Transverse colon (tissue), 4 donors: Measurements from ENCODE around the gene NUSAP1. TPM values are rescaled to one million over a fixed set of nuclear protein-coding genes. Genes with fewer than 3 reads are reported as not detected.

Source experiments
- DNase-seq: peaks from one replicate; pipeline ENCODE4 v3.0.0-alpha.2; 2019
- H3K27ac ChIP-seq, 4 donors: fragments of 200-600 bp; sonication (generic); 2 replicates each; pipeline ENCODE4 v1.5.1; 2016 to 2018; ENCODE audit warnings: inconsistent platforms in 4 of 4
- H3K27me3 ChIP-seq: fragments of 200-600 bp; sonication (generic); 2 replicates; pipeline ENCODE4 v1.5.1; 2017; ENCODE audit warnings: inconsistent platforms
- H3K36me3 ChIP-seq, 4 donors: fragments of 200-600 bp; sonication (generic); 2 replicates each; pipeline ENCODE4 v1.5.1; 2017 to 2019; ENCODE audit warnings: inconsistent platforms in 4 of 4
- H3K4me1 ChIP-seq, 4 donors: fragments of 200-600 bp; sonication (generic); 2 replicates each; pipeline ENCODE4 v1.5.1; 2017 to 2020; ENCODE audit warnings: inconsistent platforms in 4 of 4
- H3K4me3 ChIP-seq, 4 donors: fragments of 200-600 bp; sonication (generic); 1 replicate in 1 of 4; 2 replicates in 3 of 4; pipeline versions ENCODE4 v1.5.1 to v1.6.1; 2017 to 2019; ENCODE audit warnings: inconsistent platforms in 4 of 4
- H3K9me3 ChIP-seq, 2 donors: fragments of 200-600 bp; sonication (generic); 2 replicates each; pipeline ENCODE4 v1.5.1; 2017 to 2019; ENCODE audit warnings: inconsistent platforms in 2 of 2
- CTCF ChIP-seq, 5 experiments: fragments of 200-600 bp in 3 of 5; fragments of 450-650 bp in 2 of 5; sonication (generic) in 3 of 5; IDR thresholded peaks; 1 replicate in 2 of 5; 2 replicates in 3 of 5; pipeline ENCODE4 v1.5.1; 2016 to 2017; ENCODE audit warnings: antibody characterized with exemption in 5 of 5, inconsistent platforms in 3 of 5, mild to moderate bottlenecking in 2 of 5, moderate library complexity in 1 of 5
- EP300 ChIP-seq: sonication (generic); formaldehyde crosslinking; IDR thresholded peaks from one replicate; pipeline ENCODE4 v1.6.1; 2017; ENCODE audit warnings: antibody characterized with exemption, low read depth
- POLR2A ChIP-seq: fragments of 450-650 bp; IDR thresholded peaks from one replicate; pipeline ENCODE4 v1.6.1; 2016; ENCODE audit warnings: antibody characterized with exemption, mild to moderate bottlenecking, moderate library complexity
- POLR2AphosphoS5 ChIP-seq, 3 donors: sonication (generic); formaldehyde crosslinking; IDR thresholded peaks; one replicate each; pipeline ENCODE4 v1.6.1; 2016; ENCODE audit warnings: antibody characterized with exemption in 3 of 3
- WGBS, 2 donors: methylation state at CpG; one replicate each; pipeline ENCODE4 v1.1.5; 2018; ENCODE audit warnings: low coverage in 1 of 2; 5-methylcytosine and 5-hydroxymethylcytosine counted together
- in situ Hi-C, 4 donors: fragments of 200-750 bp; cut with MboI; loops; one replicate each; pipeline versions ENCODE4 v1.15.0 to v1.15.1; 2017; ENCODE audit warnings: low sequenced_read_pairs in 3 of 4, low pct_ligation_motif_present in 1 of 4, low pct_unique_long_range_greater_than_20kb in 1 of 4
- intact Hi-C: fragments of 100-400 bp; cut with DNase I; formaldehyde crosslinking; loops from one replicate; pipeline ENCODE4 v1.15.1; 2023; ENCODE audit warnings: low total_unique reads
- total RNA-seq, 4 donors: library from RNA; depleted of rRNA; stranded (reverse); fragments of >200 nt; gene quantifications; one replicate each; pipeline ENCODE4 v1.1.0, GENCODE V29; 2016

Gene NUSAP1
- total RNA-seq, 4 donors from 2014 or later = 5.0 to 8.9 (median 7.5) TPM

GRCh38 chr15:41347236-41347635, 14.6 kb downstream of the NUSAP1 start:
- TF ChIP-seq EP300 = no peak
- TF ChIP-seq POLR2AphosphoS5 (IDR thresholded peaks at IDR 0.05) = no peak
- no peak for TF ChIP-seq CTCF (IDR thresholded peaks at IDR 0.05)
- TF ChIP-seq POLR2A = no peak
- H3K27ac ChIP-seq = no peak overlapping the region

DNA sequence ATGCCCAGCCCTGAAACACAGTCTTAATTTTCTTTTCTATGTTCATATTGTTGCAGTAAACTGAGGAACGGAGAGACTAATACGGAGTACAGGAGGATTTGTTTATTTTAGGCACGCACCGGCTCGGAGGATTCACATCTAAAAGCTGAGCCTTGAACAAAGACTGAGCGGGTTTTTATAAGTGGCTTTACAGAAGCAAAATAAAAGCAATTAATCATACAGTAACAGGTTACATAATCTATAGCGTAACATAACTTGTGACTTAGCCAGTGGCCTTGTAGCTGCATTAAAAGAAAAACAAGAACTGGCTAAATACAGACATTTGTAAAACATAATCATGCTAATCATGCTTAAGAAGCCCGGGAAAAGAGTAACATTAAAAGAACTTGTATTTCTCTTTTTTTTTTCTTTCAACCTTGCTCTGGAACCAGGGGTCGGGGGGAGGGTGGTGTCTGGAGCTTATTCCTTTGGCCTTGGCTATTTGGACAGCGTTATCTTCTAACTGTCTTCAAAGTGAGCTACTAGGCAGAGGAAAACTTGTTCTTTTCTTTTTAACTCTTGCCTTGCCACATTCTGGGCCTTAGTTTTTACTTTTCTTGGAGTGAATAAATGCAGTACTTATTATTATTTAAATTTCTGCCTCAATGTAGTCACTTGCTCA, 17.5 kb downstream of the NUSAP1 start:
- DNase-seq = no peak
- 87 to 90% methylated on average over 10 of the region's 10 CpGs for WGBS, 2 donors
- H3K4me1 ChIP-seq = no peaks in the 10 kb centered on the region
- no peaks in the 10 kb centered on the region for H3K27me3 ChIP-seq
- no peak overlapping the region for H3K4me3 ChIP-seq
- TF ChIP-seq POLR2A (no peak), CTCF (IDR thresholded peaks at IDR 0.05) (no peak), POLR2AphosphoS5 (IDR thresholded peaks at IDR 0.05) (no peak), EP300 (no peak)
- no peaks in the 10 kb centered on the region for H3K36me3 ChIP-seq
- H3K27ac ChIP-seq = no peak overlapping the region
- in situ Hi-C loops = no loop called here
- intact Hi-C loops = no loop called here
- no peaks in the 10 kb centered on the region for H3K9me3 ChIP-seq

More at GRCh38 chr15:41347236-41347635, 14.6 kb downstream of the NUSAP1 start:
- H3K36me3 ChIP-seq = no peaks in the 10 kb centered on the region
- 94 to 100% methylated on average over 1 to 5 of the region's 5 CpGs for WGBS, 2 donors
- intact Hi-C loops = no loop called here
- H3K4me3 ChIP-seq = no peak overlapping the region
- H3K27me3 ChIP-seq = no peaks in the 10 kb centered on the region
- H3K9me3 ChIP-seq = no peaks in the 10 kb centered on the region
- DNase-seq = no peak
- no peaks in the 10 kb centered on the region for H3K4me1 ChIP-seq
- in situ Hi-C loops = no loop called here

DNA sequence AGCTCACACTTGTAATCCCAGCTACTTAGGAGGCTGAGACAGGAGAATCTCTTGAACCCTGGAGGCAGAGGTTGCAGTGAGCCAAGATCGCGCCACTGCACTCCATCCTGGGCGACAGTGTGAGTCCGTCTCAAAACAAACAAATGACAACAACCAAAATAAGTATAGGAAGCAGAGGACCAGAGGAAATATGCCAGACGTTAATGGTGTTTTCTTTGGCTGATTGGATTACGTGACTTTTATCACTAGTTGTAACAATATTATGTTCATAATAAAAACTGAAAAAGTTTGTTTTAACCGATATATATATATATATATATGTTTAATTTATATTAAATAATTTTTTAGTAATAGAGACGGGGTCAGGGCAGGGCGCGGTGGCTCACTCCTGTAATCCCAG, 21.7 kb downstream of the NUSAP1 start:
- no peaks in the 10 kb centered on the region for H3K9me3 ChIP-seq
- TF ChIP-seq CTCF (IDR thresholded peaks at IDR 0.05) = no peak
- TF ChIP-seq POLR2AphosphoS5 (IDR thresholded peaks at IDR 0.05) = no peak
- no peak for TF ChIP-seq EP300
- no peak for TF ChIP-seq POLR2A
- 96 to 100% methylated on average over 10 of the region's 10 CpGs for WGBS, 2 donors

DNA sequence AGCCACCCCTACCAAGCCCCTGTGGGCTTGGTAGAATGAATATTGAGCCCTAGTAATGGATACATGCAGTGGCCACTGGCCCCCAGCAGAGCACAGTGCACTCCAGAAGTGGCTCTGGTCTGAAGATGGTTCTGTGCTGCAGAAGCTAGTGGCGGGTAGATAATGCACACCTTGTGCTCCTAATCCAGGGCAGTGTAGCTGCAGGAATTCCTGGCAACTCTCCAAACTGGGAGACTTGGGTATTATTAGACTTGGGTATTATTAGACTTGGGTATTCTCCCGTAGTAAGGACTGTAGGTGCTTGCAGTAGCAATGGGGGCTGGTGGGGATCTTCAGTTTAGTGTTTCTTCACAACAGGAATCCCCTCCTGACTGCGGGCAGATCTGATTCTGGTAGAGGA, 34.7 kb downstream of the NUSAP1 start:
- Histone ChIP-seq H3K36me3 (no peaks in the 10 kb centered on the region), H3K4me1 (no peaks in the 10 kb centered on the region), H3K27me3 (no peaks in the 10 kb centered on the region), H3K27ac (no peak overlapping the region), H3K9me3 (no peaks in the 10 kb centered on the region), H3K4me3 (no peak overlapping the region)
- in situ Hi-C loops (no loop called here), intact Hi-C loops (no loop called here)
- whole genome bisulfite sequencing, 2 donors = 100% methylated on average over 1 of the region's 3 CpGs; no CpG with 5 or more reads in 1 of the 2 donors
- DNase-seq = no peak
- no peak for TF ChIP-seq CTCF (IDR thresholded peaks at IDR 0.05)
- no peak for TF ChIP-seq EP300
- TF ChIP-seq POLR2AphosphoS5 (IDR thresholded peaks at IDR 0.05) = no peak
- no peak for TF ChIP-seq POLR2A

More for the DNA sequence above, 21.7 kb downstream of the NUSAP1 start:
- no peaks in the 10 kb centered on the region for H3K4me1 ChIP-seq
- no peaks in the 10 kb centered on the region for H3K36me3 ChIP-seq
- no peak for DNase-seq
- in situ Hi-C loops (no loop called here), intact Hi-C loops (no loop called here)
- H3K27ac ChIP-seq = no peak overlapping the region
- no peak overlapping the region for H3K4me3 ChIP-seq
- H3K27me3 ChIP-seq = no peaks in the 10 kb centered on the region
